A673 (cell line): ENCODE results near the gene HPSE.

ENCODE experiments used
- CTCF ChIP-seq: fragments of 300-800, 200-600 bp; sonication (generic); conservative IDR thresholded peaks from 2 replicates; pipeline ENCODE4 v1.5.1; 2017; ENCODE audit warnings: low read depth, mild to moderate bottlenecking, antibody characterized with exemption, low read length, moderate library complexity, mixed read lengths
- EZH2 ChIP-seq: fragments of 200-600 bp; sonication (generic); IDR thresholded peaks from 2 replicates; pipeline ENCODE4 v1.6.1; 2017; ENCODE audit warnings: borderline replicate concordance, low read depth, mild to moderate bottlenecking, mixed read lengths, antibody characterized with exemption, low read length; ENCODE audit not compliant: poor library complexity, severe bottlenecking

DNA sequence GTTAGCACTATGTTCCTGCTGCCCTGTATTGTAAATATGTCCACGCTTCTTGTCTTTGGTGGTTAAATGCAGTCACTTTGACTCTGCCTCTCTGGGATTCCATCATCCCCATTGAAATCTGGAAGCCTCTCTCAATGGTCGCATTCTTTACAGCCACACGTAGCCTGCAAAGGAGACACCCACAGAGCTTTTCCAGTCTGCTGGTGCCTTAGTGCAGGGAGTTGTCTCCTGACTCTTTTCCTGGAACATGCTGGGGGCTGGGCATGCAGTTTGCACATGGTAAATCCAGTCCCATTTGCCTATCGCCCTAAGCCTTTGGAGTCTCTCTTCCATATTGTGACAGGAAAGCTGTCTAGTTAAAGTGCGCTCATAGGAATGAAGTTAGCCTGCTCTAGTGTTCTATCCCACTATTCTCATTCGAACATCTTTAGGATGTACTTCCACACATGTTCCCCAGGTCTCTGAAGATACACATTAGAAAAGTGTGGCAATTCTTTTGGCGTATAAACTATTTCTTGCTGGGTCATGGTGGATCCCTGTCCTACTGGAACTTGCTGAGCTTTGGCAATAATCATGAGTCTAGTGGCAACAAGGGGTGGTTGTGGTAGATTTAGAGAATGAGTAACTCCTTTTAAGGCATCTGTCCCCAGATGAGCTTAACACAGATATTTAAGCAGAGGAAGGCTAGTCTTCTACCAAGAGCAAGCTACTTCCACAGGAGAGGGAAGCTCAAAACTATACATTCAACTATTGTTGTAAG is 83.8 kb downstream of the HPSE start:
- TF ChIP-seq EZH2: no peak
- no peak for TF ChIP-seq CTCF
